CD4-positive, alpha-beta T cell (primary cell): Measurements from ENCODE around the gene GALNT18. TPM values are rescaled to one million over a fixed set of nuclear protein-coding genes. Genes with fewer than 3 reads are reported as not detected.

ENCODE experiments used
- ATAC-seq: fragments of 200-7000 bp; cut with Tn5 transposase; one replicate; pipeline ENCODE4 v1.10.0; 2022; ENCODE audit warnings: mild to moderate bottlenecking; ENCODE audit not compliant: poor library complexity
- CTCF ChIA-PET: fragments of 350-600 bp; sonication (Branson Sonifier 250); formaldehyde crosslinking; loops from one replicate; lab custom pipeline; 2021; ENCODE audit warnings: antibody characterized with exemption, inconsistent platforms; lab: Charles Lee
- POLR2A ChIA-PET: fragments of 350-600 bp; sonication (Branson Sonifier 250); formaldehyde crosslinking; loops from one replicate; lab custom pipeline; 2021; ENCODE audit warnings: antibody characterized with exemption, inconsistent platforms; lab: Charles Lee
- DNase-seq, 14 experiments: peaks; one replicate each; pipeline ENCODE4 v3.0.0-alpha.2; 2013 to 2020; ENCODE audit warnings: mixed read lengths in 2 of 14
- H3K27ac ChIP-seq, 2 donors: one replicate each; pipeline versions ENCODE4 v1.5.1 to v1.7.0; 2013; ENCODE audit warnings: low read length in 2 of 2, low read depth in 1 of 2, mild to moderate bottlenecking in 1 of 2
- H3K27me3 ChIP-seq, 2 experiments: 1 replicate in 1 of 2; 2 replicates in 1 of 2; pipeline versions ENCODE4 v1.6.1 to v1.7.0; 2013; ENCODE audit warnings: low read length in 2 of 2, control low read depth in 1 of 2, mild to moderate bottlenecking in 1 of 2, moderate library complexity in 1 of 2; ENCODE audit not compliant: insufficient read depth in 2 of 2, control insufficient read depth in 1 of 2
- H3K36me3 ChIP-seq: one replicate; pipeline ENCODE4 v1.6.1; 2013; ENCODE audit warnings: low read length, control low read depth; ENCODE audit not compliant: insufficient read depth
- H3K4me1 ChIP-seq: one replicate; pipeline ENCODE4 v1.6.1; 2013; ENCODE audit warnings: low read length, control low read depth; ENCODE audit not compliant: insufficient read depth
- H3K4me3 ChIP-seq: one replicate; pipeline ENCODE4 v1.5.1; 2013; ENCODE audit warnings: mild to moderate bottlenecking, low read length, moderate library complexity
- H3K9me3 ChIP-seq, 2 experiments: 1 replicate in 1 of 2; 2 replicates in 1 of 2; pipeline versions ENCODE4 v1.6.1 to v1.7.0; 2013; ENCODE audit warnings: low read length in 2 of 2, mild to moderate bottlenecking in 2 of 2, control low read depth in 1 of 2, moderate library complexity in 1 of 2; ENCODE audit not compliant: control insufficient read depth in 1 of 2, insufficient read depth in 1 of 2
- H3K27ac Mint-ChIP-seq: one replicate; pipeline ENCODE4 v1.8.0; 2020; ENCODE audit warnings: mixed read lengths
- H3K27me3 Mint-ChIP-seq: one replicate; pipeline ENCODE4 v1.8.0; 2021; ENCODE audit warnings: mixed read lengths
- H3K36me3 Mint-ChIP-seq: one replicate; pipeline ENCODE4 v1.8.0; 2021; ENCODE audit warnings: low read depth, mixed read lengths
- H3K4me1 Mint-ChIP-seq: one replicate; pipeline ENCODE4 v1.8.0; 2021; ENCODE audit warnings: low read depth, mixed read lengths
- H3K4me3 Mint-ChIP-seq: one replicate; pipeline ENCODE4 v1.8.0; 2020; ENCODE audit warnings: mild to moderate bottlenecking, mixed read lengths
- H3K9me3 Mint-ChIP-seq: one replicate; pipeline ENCODE4 v1.8.0; 2020; ENCODE audit warnings: mixed read lengths
- intact Hi-C, 2 experiments: fragments of 100-400 bp; cut with DNase I in 1 of 2; cut with micrococcal nuclease in 1 of 2; formaldehyde crosslinking; loops; one replicate each; pipeline versions ENCODE4 v1.15.1 to v1.9.0; 2023 to 2025; cut with DNase I, micrococcal nuclease
- total RNA-seq, 174 experiments: library from RNA in 2 of 174; stranded (reverse) in 2 of 174; gene quantifications; one replicate each; pipeline ENCODE4 v1.2.3 and lab custom pipeline; 2021 to 2026
- TF ChIP-seq, protein P1 (sequence below): fragments of 200-600 bp; IDR thresholded peaks from one replicate; pipeline ENCODE4 v1.8.0; 2022; ENCODE audit warnings: antibody characterized with exemption, mild to moderate bottlenecking

Gene GALNT18
- total RNA-seq, 2 experiments from 2014 or later = 0.08 TPM; not detected in 1

DNA sequence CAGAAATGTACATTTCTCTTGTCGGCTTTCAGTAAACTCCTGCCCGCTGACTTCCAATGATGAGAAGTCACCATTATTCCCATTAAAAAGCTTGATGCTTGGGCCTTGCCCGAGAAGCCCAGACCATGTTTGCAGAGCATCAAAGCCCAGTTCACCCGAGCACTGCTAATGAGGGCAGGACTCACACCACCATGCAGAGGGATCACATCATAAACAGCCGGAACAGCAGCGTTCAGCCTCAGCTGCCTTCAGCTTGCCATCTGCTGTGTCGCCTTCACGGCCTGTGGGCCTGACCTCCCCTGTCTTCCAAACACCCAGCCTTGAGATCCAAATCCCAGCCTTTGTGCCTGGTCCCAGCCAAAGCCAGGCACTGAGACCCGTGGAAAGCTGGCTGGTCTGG lies 163.3 kb downstream of the GALNT18 start:
- H3K9me3 ChIP-seq = no peaks in the 10 kb centered on the region
- H3K4me1 Mint-ChIP-seq = no peaks in the 10 kb centered on the region
- H3K36me3 ChIP-seq = no peaks in the 10 kb centered on the region
- DNase-seq (no peak), ATAC-seq (no peak)
- no peaks in the 10 kb centered on the region for H3K4me1 ChIP-seq
- intact Hi-C loops = no loop called here
- H3K4me3 ChIP-seq = no peak overlapping the region
- no peaks in the 10 kb centered on the region for H3K36me3 Mint-ChIP-seq
- H3K27ac ChIP-seq = no peak overlapping the region
- no peaks in the 10 kb centered on the region for H3K27me3 Mint-ChIP-seq
- POLR2A ChIA-PET = no interaction called here
- TF ChIP-seq, protein P1, sequence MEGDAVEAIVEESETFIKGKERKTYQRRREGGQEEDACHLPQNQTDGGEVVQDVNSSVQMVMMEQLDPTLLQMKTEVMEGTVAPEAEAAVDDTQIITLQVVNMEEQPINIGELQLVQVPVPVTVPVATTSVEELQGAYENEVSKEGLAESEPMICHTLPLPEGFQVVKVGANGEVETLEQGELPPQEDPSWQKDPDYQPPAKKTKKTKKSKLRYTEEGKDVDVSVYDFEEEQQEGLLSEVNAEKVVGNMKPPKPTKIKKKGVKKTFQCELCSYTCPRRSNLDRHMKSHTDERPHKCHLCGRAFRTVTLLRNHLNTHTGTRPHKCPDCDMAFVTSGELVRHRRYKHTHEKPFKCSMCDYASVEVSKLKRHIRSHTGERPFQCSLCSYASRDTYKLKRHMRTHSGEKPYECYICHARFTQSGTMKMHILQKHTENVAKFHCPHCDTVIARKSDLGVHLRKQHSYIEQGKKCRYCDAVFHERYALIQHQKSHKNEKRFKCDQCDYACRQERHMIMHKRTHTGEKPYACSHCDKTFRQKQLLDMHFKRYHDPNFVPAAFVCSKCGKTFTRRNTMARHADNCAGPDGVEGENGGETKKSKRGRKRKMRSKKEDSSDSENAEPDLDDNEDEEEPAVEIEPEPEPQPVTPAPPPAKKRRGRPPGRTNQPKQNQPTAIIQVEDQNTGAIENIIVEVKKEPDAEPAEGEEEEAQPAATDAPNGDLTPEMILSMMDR = no peak
- H3K4me3 Mint-ChIP-seq = no peak overlapping the region
- CTCF ChIA-PET = interaction anchor here (1.2 kb wide), 1 partner anchor 430 kb away, joined by 3 read pairs; no protein-coding TSS in a partner anchor
- H3K9me3 Mint-ChIP-seq = no peaks in the 10 kb centered on the region
- peaks cover 0 to 4% of the 10 kb centered on the region in 2 experiments for H3K27me3 ChIP-seq
- no peak overlapping the region for H3K27ac Mint-ChIP-seq

DNA sequence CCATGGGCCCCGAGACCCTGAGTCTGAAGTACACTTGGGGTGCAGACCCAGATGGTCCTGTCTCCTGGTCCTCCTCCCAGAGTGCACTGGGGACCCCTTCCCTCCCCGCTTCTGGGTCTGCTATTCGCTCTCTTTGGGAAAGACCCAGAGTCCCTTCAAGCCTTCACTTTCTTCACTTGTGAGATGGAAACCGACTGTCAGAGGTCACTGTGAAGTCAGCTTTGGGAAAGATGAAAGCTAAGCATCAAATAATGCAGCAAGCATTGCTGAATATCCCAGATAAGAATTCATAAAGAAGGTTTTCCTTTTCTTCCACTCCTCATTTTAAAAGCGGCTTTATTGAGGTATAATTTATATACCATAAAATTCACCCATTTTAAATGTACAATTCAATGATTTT lies 163.8 kb downstream of the GALNT18 start:
- H3K4me3 ChIP-seq = no peak overlapping the region
- no peaks in the 10 kb centered on the region for H3K4me1 Mint-ChIP-seq
- ChIA-PET POLR2A (no interaction called here), CTCF (interaction anchor here (1.2 kb wide), 1 partner anchor 430 kb away, joined by 3 read pairs; no protein-coding TSS in a partner anchor)
- no peak overlapping the region for H3K27ac Mint-ChIP-seq
- no peak for ATAC-seq
- TF ChIP-seq, protein P1 = no peak
- peaks cover 0 to 4% of the 10 kb centered on the region in 2 experiments for H3K27me3 ChIP-seq
- H3K27ac ChIP-seq = no peak overlapping the region
- H3K9me3 Mint-ChIP-seq = no peaks in the 10 kb centered on the region
- no peaks in the 10 kb centered on the region for H3K36me3 ChIP-seq
- H3K36me3 Mint-ChIP-seq = no peaks in the 10 kb centered on the region
- H3K27me3 Mint-ChIP-seq = no peaks in the 10 kb centered on the region
- intact Hi-C loops = no loop called here
- no peak for DNase-seq
- no peaks in the 10 kb centered on the region for H3K9me3 ChIP-seq
- H3K4me1 ChIP-seq = no peaks in the 10 kb centered on the region
- no peak overlapping the region for H3K4me3 Mint-ChIP-seq

DNA sequence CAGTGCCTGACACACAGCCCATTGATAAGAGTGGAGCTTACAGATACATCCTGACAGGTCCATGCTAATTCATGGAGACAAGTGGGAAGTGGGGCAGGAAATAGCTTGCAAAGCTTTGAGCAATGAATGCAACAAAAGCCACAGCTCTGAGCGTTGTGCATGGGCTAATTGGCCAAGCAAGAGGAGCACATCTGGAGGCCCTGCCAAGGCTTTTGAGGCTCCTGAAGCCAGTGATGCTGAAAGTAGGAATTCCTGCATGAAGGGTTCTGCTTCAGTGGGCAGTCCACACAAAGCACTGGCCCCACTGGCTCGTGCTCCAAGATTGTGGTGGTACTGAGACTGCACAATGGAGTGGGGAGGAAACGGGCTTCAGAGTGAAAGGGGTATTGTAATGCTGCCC lies 164.9 kb downstream of the GALNT18 start:
- H3K36me3 Mint-ChIP-seq = no peaks in the 10 kb centered on the region
- no peak overlapping the region for H3K27ac ChIP-seq
- no peak for DNase-seq
- TF ChIP-seq, protein P1 = no peak
- no peaks in the 10 kb centered on the region for H3K4me1 ChIP-seq
- ChIA-PET CTCF (no interaction called here), POLR2A (no interaction called here)
- H3K27me3 ChIP-seq = peaks cover 0 to 4% of the 10 kb centered on the region in 2 experiments
- H3K4me3 Mint-ChIP-seq = no peak overlapping the region
- no peaks in the 10 kb centered on the region for H3K9me3 ChIP-seq
- no peaks in the 10 kb centered on the region for H3K27me3 Mint-ChIP-seq
- intact Hi-C loops = no loop called here
- no peaks in the 10 kb centered on the region for H3K36me3 ChIP-seq
- H3K9me3 Mint-ChIP-seq = no peaks in the 10 kb centered on the region
- no peaks in the 10 kb centered on the region for H3K4me1 Mint-ChIP-seq
- H3K27ac Mint-ChIP-seq = no peak overlapping the region
- no peak for ATAC-seq
- H3K4me3 ChIP-seq = no peak overlapping the region
